GM18508 (cell line): ENCODE measurements around the gene ZNF268.
"Not testable (repeated sequence)": the region's sequence is repeated elsewhere in the genome, so short reads cannot be mapped to it uniquely, and the experiment has no call there.

Source experiments
- ATAC-seq: cut with Tn5 transposase; IDR thresholded peaks from one replicate; pipeline ENCODE4 v1.9.1; 2021; ENCODE audit warnings: moderate number of reproducible peaks; ENCODE audit not compliant: insufficient read depth, unreplicated experiment

Gene ZNF268

GRCh38 chr12:133226690-133227089 is 45.4 kb downstream of the ZNF268 start:
- ATAC-seq = no peak

- no peak for ATAC-seq
Measured at GRCh38 chr12:133227281-133227852, 46.1 kb downstream of the ZNF268 start.

GRCh38 chr12:133231001-133231400 is 49.7 kb downstream of the ZNF268 start:
- ATAC-seq = no peak

- ATAC-seq = no peak
Measured at GRCh38 chr12:133233006-133233405, 51.7 kb downstream of the ZNF268 start.

GRCh38 chr12:133233993-133234564 is 52.8 kb downstream of the ZNF268 start:
- ATAC-seq = no peak

- no peak for ATAC-seq
Measured at GRCh38 chr12:133234971-133235370, 53.7 kb downstream of the ZNF268 start.

GRCh38 chr12:133235401-133236112 is 54.3 kb downstream of the ZNF268 start, which contains the start of gene ANHX:
ANHX (minus strand) TSS chr12:133235877; CDS start chr12:133234356, 1,521 bp downstream.
- ATAC-seq = no peak

- ATAC-seq = no peak
Measured at GRCh38 chr12:133236144-133236543, 54.8 kb downstream of the ZNF268 start.

- ATAC-seq = no peak
Measured at GRCh38 chr12:133236556-133236955, 55.3 kb downstream of the ZNF268 start.

- no peak for ATAC-seq
Measured at GRCh38 chr12:133251732-133252131, 70.4 kb downstream of the ZNF268 start.

- ATAC-seq = not testable (repeated sequence)
Measured at GRCh38 chr12:133255833-133256232, 74.5 kb downstream of the ZNF268 start.

- no peak for ATAC-seq
Measured at GRCh38 chr12:133256321-133256720, 75.0 kb downstream of the ZNF268 start.

GRCh38 chr12:133264173-133264572 is 82.9 kb downstream of the ZNF268 start:
- ATAC-seq = no peak
